Esophagus squamous epithelium (tissue), 5 donors: ENCODE results near the gene IRF3. TPM values are rescaled to one million over a fixed set of nuclear protein-coding genes. Genes with fewer than 3 reads are reported as not detected.

Source experiments
- DNase-seq: peaks from one replicate; lab custom pipeline; 2025; lab: John Stamatoyannopoulos, UW
- H3K27ac ChIP-seq, 4 donors: fragments of 200-600 bp; sonication (generic); one replicate each; pipeline ENCODE4 v1.5.1; 2016 to 2019; ENCODE audit warnings: mild to moderate bottlenecking in 1 of 4
- H3K27me3 ChIP-seq, 4 donors: fragments of 200-600 bp; sonication (generic); 1 replicate in 3 of 4; 2 replicates in 1 of 4; pipeline versions ENCODE4 v1.5.1 to v1.6.0; 2017 to 2021; ENCODE audit warnings: antibody characterized with exemption in 1 of 4
- H3K36me3 ChIP-seq, 3 donors: fragments of 200-600 bp; sonication (generic); one replicate each; pipeline ENCODE4 v1.5.1; 2016 to 2019
- H3K4me1 ChIP-seq, 3 donors: fragments of 200-600 bp; sonication (generic); one replicate each; pipeline ENCODE4 v1.5.1; 2017 to 2019
- H3K4me3 ChIP-seq, 4 donors: fragments of 200-600 bp; sonication (generic); 1 replicate in 3 of 4; 2 replicates in 1 of 4; pipeline ENCODE4 v1.5.1; 2016 to 2019; ENCODE audit warnings: mild to moderate bottlenecking in 2 of 4, moderate library complexity in 1 of 4
- H3K9me3 ChIP-seq, 3 donors: fragments of 200-600 bp; sonication (generic); one replicate each; pipeline ENCODE4 v1.5.1; 2016 to 2019
- POLR2A ChIP-seq, 4 donors: fragments of 450-650 bp; IDR thresholded peaks; one replicate each; pipeline ENCODE4 v1.6.1; 2017; ENCODE audit warnings: antibody characterized with exemption in 4 of 4, mild to moderate bottlenecking in 4 of 4, moderate library complexity in 3 of 4
- WGBS, 2 donors: methylation state at CpG; one replicate each; pipeline ENCODE4 v1.1.5; 2018; 5-methylcytosine and 5-hydroxymethylcytosine counted together
- intact Hi-C: fragments of 100-400 bp; cut with DNase I; formaldehyde crosslinking; loops from one replicate; pipeline ENCODE4 v1.15.0; 2022
- total RNA-seq, 4 donors: library from RNA; depleted of rRNA; stranded (reverse); fragments of >200 nt; gene quantifications; one replicate each; pipeline ENCODE4 v1.1.0, GENCODE V29; 2016
- TF ChIP-seq, protein P1 (sequence below), 6 experiments: fragments of 450-650 bp in 4 of 6; fragments of 200-600 bp in 2 of 6; sonication (generic) in 2 of 6; IDR thresholded peaks; one replicate each; pipeline ENCODE4 v1.5.1; 2016 to 2019; ENCODE audit warnings: antibody characterized with exemption in 6 of 6, mild to moderate bottlenecking in 4 of 6, moderate library complexity in 4 of 6
- donor health status: DM: yes; HTN: yes; CAD: no.

Gene IRF3
- total RNA-seq, 4 donors from 2014 or later, result 33.5 to 69.1 (median 49.4) TPM

- WGBS, 2 donors, result 93 to 100% methylated on average over 1 to 7 of the region's 16 CpGs
- H3K36me3 ChIP-seq, result no peaks in the 10 kb centered on the region
- no peaks in the 10 kb centered on the region for H3K9me3 ChIP-seq
- no peak overlapping the region for H3K4me3 ChIP-seq
- H3K4me1 ChIP-seq, result no peaks in the 10 kb centered on the region
- no peak for TF ChIP-seq POLR2A (IDR thresholded peaks at IDR 0.05)
- no peak for DNase-seq
- peaks cover 0 to 6% (median 0%) of the 10 kb centered on the region in 4 donors for H3K27me3 ChIP-seq
- no peak overlapping the region for H3K27ac ChIP-seq
- intact Hi-C loops, result no loop called here
Measured at GRCh38 chr19:49705919-49706318, 40.3 kb upstream of the IRF3 start.

DNA sequence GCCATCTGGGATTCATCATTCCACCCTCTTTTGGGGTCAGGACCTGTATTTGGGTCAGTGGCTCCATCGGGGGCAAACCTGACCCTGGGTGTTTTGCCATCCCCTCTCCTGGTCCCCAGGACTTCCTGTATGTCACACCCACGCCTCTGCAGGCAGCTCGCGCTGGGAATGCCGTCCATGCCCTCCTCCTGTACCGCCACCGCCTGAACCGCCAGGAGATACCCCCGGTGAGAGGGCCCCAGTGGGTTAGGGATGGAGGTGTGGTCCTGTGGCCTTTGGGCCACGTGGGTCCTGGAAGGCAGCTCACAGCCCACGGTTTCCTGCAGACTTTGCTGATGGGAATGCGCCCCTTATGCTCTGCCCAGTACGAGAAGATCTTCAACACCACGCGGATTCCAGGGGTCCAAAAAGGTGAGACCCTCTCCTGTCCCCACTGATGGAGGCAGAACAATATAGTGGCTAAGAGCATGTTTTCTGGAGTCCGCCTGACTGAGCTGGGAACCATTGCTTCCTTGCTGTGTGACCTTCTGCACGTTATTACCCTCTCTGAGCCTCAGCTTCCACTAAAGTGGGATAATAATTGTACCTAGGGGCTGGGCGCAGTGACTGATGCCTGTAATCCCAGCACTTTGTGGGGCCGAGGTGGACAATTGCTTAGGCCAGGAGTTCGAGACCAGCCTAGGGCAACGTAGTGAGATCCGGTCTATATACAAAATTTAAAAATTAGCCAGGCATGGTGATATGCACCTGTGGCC, 39.4 kb upstream of the IRF3 start:
- 89 to 92% methylated on average over 6 to 9 of the region's 22 CpGs for WGBS, 2 donors
- peaks cover 0 to 6% (median 0%) of the 10 kb centered on the region in 4 donors for H3K27me3 ChIP-seq

DNA sequence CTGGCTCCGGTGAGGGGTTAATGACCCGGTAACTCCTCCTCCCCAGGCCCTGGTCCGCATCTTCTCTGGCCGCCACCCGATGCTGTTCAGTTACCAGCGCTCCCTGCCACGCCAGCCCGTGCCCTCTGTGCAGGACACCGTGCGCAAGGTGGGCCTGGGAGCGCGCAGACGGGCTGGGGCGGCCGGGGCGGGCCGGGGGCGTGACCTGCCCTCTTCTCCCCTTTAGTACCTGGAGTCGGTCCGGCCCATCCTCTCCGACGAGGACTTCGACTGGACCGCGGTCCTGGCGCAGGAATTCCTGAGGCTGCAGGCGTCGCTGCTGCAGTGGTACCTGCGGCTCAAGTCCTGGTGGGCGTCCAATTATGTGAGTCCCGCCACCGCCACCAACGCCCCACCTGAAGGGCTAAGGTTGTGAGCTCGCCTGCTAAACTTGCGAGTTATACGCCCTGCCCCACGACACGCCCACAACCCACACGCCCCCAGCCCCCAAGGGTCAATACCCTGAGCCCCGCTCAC, 35.7 kb upstream of the IRF3 start:
- 43 to 45% methylated on average over 20 to 33 of the region's 40 CpGs for WGBS, 2 donors
- Histone ChIP-seq H3K4me1 (no peaks in the 10 kb centered on the region), H3K9me3 (no peaks in the 10 kb centered on the region), H3K27me3 (peaks cover 0 to 6% (median 0%) of the 10 kb centered on the region in 4 donors), H3K4me3 (no peak overlapping the region), H3K36me3 (no peaks in the 10 kb centered on the region), H3K27ac (no peak overlapping the region)
- DNase-seq, result no peak
- intact Hi-C loops, result no loop called here
- TF ChIP-seq, protein P1, sequence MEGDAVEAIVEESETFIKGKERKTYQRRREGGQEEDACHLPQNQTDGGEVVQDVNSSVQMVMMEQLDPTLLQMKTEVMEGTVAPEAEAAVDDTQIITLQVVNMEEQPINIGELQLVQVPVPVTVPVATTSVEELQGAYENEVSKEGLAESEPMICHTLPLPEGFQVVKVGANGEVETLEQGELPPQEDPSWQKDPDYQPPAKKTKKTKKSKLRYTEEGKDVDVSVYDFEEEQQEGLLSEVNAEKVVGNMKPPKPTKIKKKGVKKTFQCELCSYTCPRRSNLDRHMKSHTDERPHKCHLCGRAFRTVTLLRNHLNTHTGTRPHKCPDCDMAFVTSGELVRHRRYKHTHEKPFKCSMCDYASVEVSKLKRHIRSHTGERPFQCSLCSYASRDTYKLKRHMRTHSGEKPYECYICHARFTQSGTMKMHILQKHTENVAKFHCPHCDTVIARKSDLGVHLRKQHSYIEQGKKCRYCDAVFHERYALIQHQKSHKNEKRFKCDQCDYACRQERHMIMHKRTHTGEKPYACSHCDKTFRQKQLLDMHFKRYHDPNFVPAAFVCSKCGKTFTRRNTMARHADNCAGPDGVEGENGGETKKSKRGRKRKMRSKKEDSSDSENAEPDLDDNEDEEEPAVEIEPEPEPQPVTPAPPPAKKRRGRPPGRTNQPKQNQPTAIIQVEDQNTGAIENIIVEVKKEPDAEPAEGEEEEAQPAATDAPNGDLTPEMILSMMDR (IDR thresholded peaks at IDR 0.05), result no peak
- no peak for TF ChIP-seq POLR2A (IDR thresholded peaks at IDR 0.05)

More for the DNA sequence above, 39.4 kb upstream of the IRF3 start:
- intact Hi-C loops, result no loop called here
- Histone ChIP-seq H3K9me3 (no peaks in the 10 kb centered on the region), H3K4me1 (no peaks in the 10 kb centered on the region), H3K4me3 (no peak overlapping the region), H3K36me3 (no peaks in the 10 kb centered on the region), H3K27ac (no peak overlapping the region)
- DNase-seq, result no peak
- TF ChIP-seq POLR2A (IDR thresholded peaks at IDR 0.05), result no peak
- TF ChIP-seq, protein P1 (IDR thresholded peaks at IDR 0.05), result no peak

- DNase-seq, result no peak
- Histone ChIP-seq H3K27me3 (peaks cover 0 to 6% (median 0%) of the 10 kb centered on the region in 4 donors), H3K4me3 (no peak overlapping the region), H3K9me3 (no peaks in the 10 kb centered on the region), H3K27ac (no peak overlapping the region), H3K4me1 (no peaks in the 10 kb centered on the region), H3K36me3 (no peaks in the 10 kb centered on the region)
- WGBS, 2 donors, result 54 to 65% methylated on average over 5 to 10 of the region's 11 CpGs
- no peak for TF ChIP-seq POLR2A (IDR thresholded peaks at IDR 0.05)
- TF ChIP-seq, protein P1 (IDR thresholded peaks at IDR 0.05), result no peak
- intact Hi-C loops, result no loop called here
Measured at GRCh38 chr19:49700563-49700962, 34.9 kb upstream of the IRF3 start.

- H3K4me1 ChIP-seq, result no peaks in the 10 kb centered on the region
- intact Hi-C loops, result no loop called here
- no peak for DNase-seq
- H3K27ac ChIP-seq, result no peak overlapping the region
- WGBS, 2 donors, result 72 to 84% methylated on average over 3 to 5 of the region's 5 CpGs
- no peak for TF ChIP-seq POLR2A (IDR thresholded peaks at IDR 0.05)
- TF ChIP-seq, protein P1 (IDR thresholded peaks at IDR 0.05), result no peak
- no peaks in the 10 kb centered on the region for H3K36me3 ChIP-seq
- peaks cover 0 to 6% (median 0%) of the 10 kb centered on the region in 4 donors for H3K27me3 ChIP-seq
- H3K9me3 ChIP-seq, result no peaks in the 10 kb centered on the region
- H3K4me3 ChIP-seq, result no peak overlapping the region
Measured at GRCh38 chr19:49699364-49699763, 33.7 kb upstream of the IRF3 start.
